NCI-H2227 (cell line): Measurements from ENCODE around the gene USP14.
"Not testable (repeated sequence)": the region's sequence is repeated elsewhere in the genome, so short reads cannot be mapped to it uniquely, and the experiment has no call there.

Source experiments
- DNase-seq: peaks from one replicate; lab custom pipeline; 2025; ENCODE audit not compliant: unreplicated experiment; lab: John Stamatoyannopoulos, UW

Gene USP14

GRCh38 chr18:158128-159036, at the start of gene USP14:
Gene USP14, plus strand, starts transcription at chr18:158557. Its CDS starts 142 bp downstream, at chr18:158699.
- DNase-seq: peak; percentile 98

- not testable (repeated sequence) for DNase-seq
Measured at GRCh38 chr18:108665-109063, 49.7 kb upstream of the USP14 start.

- DNase-seq: not testable (repeated sequence)
Measured at GRCh38 chr18:109130-109921, 49.0 kb upstream of the USP14 start.

- not testable (repeated sequence) for DNase-seq
Measured at GRCh38 chr18:109922-110261, 48.5 kb upstream of the USP14 start.

- not testable (repeated sequence) for DNase-seq
Measured at GRCh38 chr18:110351-111201, 47.8 kb upstream of the USP14 start.

GRCh38 chr18:111306-112014, 46.9 kb upstream of the USP14 start:
- DNase-seq: no peak

- not testable (repeated sequence) for DNase-seq
Measured at GRCh38 chr18:112015-112733, 46.2 kb upstream of the USP14 start.

GRCh38 chr18:120539-121260, 37.7 kb upstream of the USP14 start:
- not testable (repeated sequence) for DNase-seq

- DNase-seq: no peak
Measured at GRCh38 chr18:135045-135444, 23.3 kb upstream of the USP14 start.

- DNase-seq: no peak
Measured at GRCh38 chr18:136433-136832, 21.9 kb upstream of the USP14 start.

GRCh38 chr18:137327-137726, 21.0 kb upstream of the USP14 start:
- DNase-seq: no peak

- DNase-seq: no peak
Measured at GRCh38 chr18:140670-141266, 17.6 kb upstream of the USP14 start.

- not testable (repeated sequence) for DNase-seq
Measured at GRCh38 chr18:142624-143296, 15.6 kb upstream of the USP14 start.

GRCh38 chr18:148841-149240, 9.5 kb upstream of the USP14 start:
- DNase-seq: no peak

GRCh38 chr18:154151-154550, 4.2 kb upstream of the USP14 start:
- no peak for DNase-seq

- no peak for DNase-seq
Measured at GRCh38 chr18:155688-156087, 2.7 kb upstream of the USP14 start.

GRCh38 chr18:156514-157230, 1.7 kb upstream of the USP14 start:
- no peak for DNase-seq
